Esophagus squamous epithelium (tissue), 5 donors: Measurements from ENCODE around the gene SLITRK6. TPM values are rescaled to one million over a fixed set of nuclear protein-coding genes. Genes with fewer than 3 reads are reported as not detected.

ENCODE experiments used
- DNase-seq: peaks from one replicate; lab custom pipeline; 2025; lab: John Stamatoyannopoulos, UW
- H3K27ac ChIP-seq, 4 donors: fragments of 200-600 bp; sonication (generic); one replicate each; pipeline ENCODE4 v1.5.1; 2016 to 2019; ENCODE audit warnings: mild to moderate bottlenecking in 1 of 4
- H3K27me3 ChIP-seq, 4 donors: fragments of 200-600 bp; sonication (generic); 1 replicate in 3 of 4; 2 replicates in 1 of 4; pipeline versions ENCODE4 v1.5.1 to v1.6.0; 2017 to 2021; ENCODE audit warnings: antibody characterized with exemption in 1 of 4
- H3K36me3 ChIP-seq, 3 donors: fragments of 200-600 bp; sonication (generic); one replicate each; pipeline ENCODE4 v1.5.1; 2016 to 2019
- H3K4me1 ChIP-seq, 3 donors: fragments of 200-600 bp; sonication (generic); one replicate each; pipeline ENCODE4 v1.5.1; 2017 to 2019
- H3K4me3 ChIP-seq, 4 donors: fragments of 200-600 bp; sonication (generic); 1 replicate in 3 of 4; 2 replicates in 1 of 4; pipeline ENCODE4 v1.5.1; 2016 to 2019; ENCODE audit warnings: mild to moderate bottlenecking in 2 of 4, moderate library complexity in 1 of 4
- H3K9me3 ChIP-seq, 3 donors: fragments of 200-600 bp; sonication (generic); one replicate each; pipeline ENCODE4 v1.5.1; 2016 to 2019
- POLR2A ChIP-seq, 4 donors: fragments of 450-650 bp; IDR thresholded peaks; one replicate each; pipeline ENCODE4 v1.6.1; 2017; ENCODE audit warnings: antibody characterized with exemption in 4 of 4, mild to moderate bottlenecking in 4 of 4, moderate library complexity in 3 of 4
- WGBS, 2 donors: methylation state at CpG; one replicate each; pipeline ENCODE4 v1.1.5; 2018; 5-methylcytosine and 5-hydroxymethylcytosine counted together
- intact Hi-C: fragments of 100-400 bp; cut with DNase I; formaldehyde crosslinking; loops from one replicate; pipeline ENCODE4 v1.15.0; 2022
- total RNA-seq, 4 donors: library from RNA; depleted of rRNA; stranded (reverse); fragments of >200 nt; gene quantifications; one replicate each; pipeline ENCODE4 v1.1.0, GENCODE V29; 2016
- TF ChIP-seq, protein P1 (sequence below), 6 experiments: fragments of 450-650 bp in 4 of 6; fragments of 200-600 bp in 2 of 6; sonication (generic) in 2 of 6; IDR thresholded peaks; one replicate each; pipeline ENCODE4 v1.5.1; 2016 to 2019; ENCODE audit warnings: antibody characterized with exemption in 6 of 6, mild to moderate bottlenecking in 4 of 6, moderate library complexity in 4 of 6
- donor health status: DM: yes; HTN: yes; CAD: no.

SLITRK6 gene
- total RNA-seq, 4 donors from 2014 or later = 1.5 to 5.8 (median 2.1) TPM

DNA sequence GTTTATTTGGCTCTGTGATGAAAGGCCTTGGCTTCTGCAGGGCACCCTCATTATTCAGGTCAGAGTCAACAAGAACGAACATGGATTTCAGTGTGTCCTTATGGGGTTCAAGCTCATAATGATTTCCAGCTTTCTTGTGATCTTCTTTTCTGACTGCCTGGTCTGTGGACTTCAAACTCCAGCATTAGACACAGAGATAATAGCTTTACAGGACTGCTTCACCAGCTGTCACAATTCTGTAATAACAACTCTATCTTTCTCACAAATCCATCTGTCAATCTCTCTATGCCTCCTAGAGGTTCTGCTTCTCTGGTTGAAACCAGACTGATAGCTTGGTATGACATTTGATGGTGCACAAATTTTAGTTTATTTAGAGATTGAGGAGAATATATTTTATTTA lies 13.1 kb upstream of the SLITRK6 start:
- TF ChIP-seq POLR2A (IDR thresholded peaks at IDR 0.05) = no peak
- TF ChIP-seq, protein P1, sequence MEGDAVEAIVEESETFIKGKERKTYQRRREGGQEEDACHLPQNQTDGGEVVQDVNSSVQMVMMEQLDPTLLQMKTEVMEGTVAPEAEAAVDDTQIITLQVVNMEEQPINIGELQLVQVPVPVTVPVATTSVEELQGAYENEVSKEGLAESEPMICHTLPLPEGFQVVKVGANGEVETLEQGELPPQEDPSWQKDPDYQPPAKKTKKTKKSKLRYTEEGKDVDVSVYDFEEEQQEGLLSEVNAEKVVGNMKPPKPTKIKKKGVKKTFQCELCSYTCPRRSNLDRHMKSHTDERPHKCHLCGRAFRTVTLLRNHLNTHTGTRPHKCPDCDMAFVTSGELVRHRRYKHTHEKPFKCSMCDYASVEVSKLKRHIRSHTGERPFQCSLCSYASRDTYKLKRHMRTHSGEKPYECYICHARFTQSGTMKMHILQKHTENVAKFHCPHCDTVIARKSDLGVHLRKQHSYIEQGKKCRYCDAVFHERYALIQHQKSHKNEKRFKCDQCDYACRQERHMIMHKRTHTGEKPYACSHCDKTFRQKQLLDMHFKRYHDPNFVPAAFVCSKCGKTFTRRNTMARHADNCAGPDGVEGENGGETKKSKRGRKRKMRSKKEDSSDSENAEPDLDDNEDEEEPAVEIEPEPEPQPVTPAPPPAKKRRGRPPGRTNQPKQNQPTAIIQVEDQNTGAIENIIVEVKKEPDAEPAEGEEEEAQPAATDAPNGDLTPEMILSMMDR (IDR thresholded peaks at IDR 0.05) = no peak
- Histone ChIP-seq H3K9me3 (no peaks in the 10 kb centered on the region), H3K4me1 (no peaks in the 10 kb centered on the region), H3K27ac (no peak overlapping the region), H3K27me3 (no peaks in the 10 kb centered on the region), H3K36me3 (no peaks in the 10 kb centered on the region), H3K4me3 (no peak overlapping the region)
- no peak for DNase-seq
- intact Hi-C loops = no loop called here
- 33 to 77% methylated on average over 1 of the region's 1 CpG for WGBS, 2 donors

DNA sequence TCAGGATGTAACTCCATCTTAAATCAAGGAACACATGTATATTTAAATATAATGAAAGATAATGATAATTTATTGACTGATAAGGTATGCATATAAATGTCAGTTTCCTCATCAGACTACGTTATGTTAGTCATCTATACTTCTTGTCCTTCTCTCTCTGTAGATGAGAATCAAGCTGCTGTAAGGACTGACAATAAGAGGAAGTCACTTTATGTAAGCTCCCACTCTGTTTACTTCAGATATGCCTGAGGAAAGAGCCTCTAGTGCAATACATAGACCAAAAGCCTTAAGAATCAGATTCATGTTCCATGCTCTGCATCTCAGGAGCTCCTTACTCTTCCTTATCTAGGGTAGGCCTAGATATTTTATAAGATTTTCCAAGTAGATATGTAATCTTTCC lies 9.6 kb upstream of the SLITRK6 start:
- Histone ChIP-seq H3K36me3 (no peaks in the 10 kb centered on the region), H3K4me1 (peaks cover 0 to 9% (median 0%) of the 10 kb centered on the region in 3 donors), H3K27ac (no peak overlapping the region), H3K4me3 (no peak overlapping the region), H3K9me3 (no peaks in the 10 kb centered on the region), H3K27me3 (no peaks in the 10 kb centered on the region)
- DNase-seq = no peak
- TF ChIP-seq, protein P1 (IDR thresholded peaks at IDR 0.05) = no peak
- no peak for TF ChIP-seq POLR2A (IDR thresholded peaks at IDR 0.05)
- intact Hi-C loops = loop anchor here (5.0 kb wide), 1 partner anchor 892 kb away; no protein-coding TSS in a partner anchor
- WGBS, 2 donors = 43 to 79% methylated on average over 1 of the region's 1 CpG

DNA sequence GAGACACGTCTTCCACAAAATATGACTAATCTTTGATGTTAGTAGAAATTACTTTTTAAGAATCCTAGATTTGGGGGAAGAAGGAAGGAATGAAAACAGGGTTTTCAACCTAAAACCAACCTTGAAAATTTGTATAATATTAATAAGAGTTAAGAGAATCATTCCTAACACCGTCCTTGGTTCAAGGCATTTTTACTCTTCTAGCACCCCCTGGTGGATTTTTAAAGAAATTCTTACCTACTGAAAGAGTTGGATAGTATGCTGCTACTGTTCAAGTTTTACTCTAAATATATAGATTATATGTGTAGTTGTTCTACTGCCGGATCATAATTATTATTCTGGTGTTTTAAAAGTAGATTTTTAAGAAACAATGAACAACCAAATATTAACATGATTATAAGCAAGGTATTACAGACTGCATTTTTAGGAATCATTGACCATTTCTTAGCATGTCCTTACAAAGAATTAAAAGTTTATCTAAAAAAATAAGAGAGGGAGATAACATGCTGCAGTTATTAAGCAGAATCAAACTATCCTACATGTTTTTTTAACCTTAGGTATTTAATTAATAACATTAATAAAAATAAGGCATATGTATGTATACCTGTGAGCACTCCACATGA lies 7.4 kb upstream of the SLITRK6 start:
- Histone ChIP-seq H3K4me3 (no peak overlapping the region), H3K36me3 (no peaks in the 10 kb centered on the region), H3K9me3 (no peaks in the 10 kb centered on the region), H3K27ac (no peak overlapping the region), H3K4me1 (peaks cover 0 to 14% (median 0%) of the 10 kb centered on the region in 3 donors), H3K27me3 (no peaks in the 10 kb centered on the region)
- intact Hi-C loops = loop anchor here (5.0 kb wide), 1 partner anchor 889 kb away; no protein-coding TSS in a partner anchor
- TF ChIP-seq POLR2A (IDR thresholded peaks at IDR 0.05) = no peak
- TF ChIP-seq, protein P1 (IDR thresholded peaks at IDR 0.05) = peak; percentile 47 to 70 (median 60)
- WGBS, 2 donors = 11 to 12% methylated on average over 3 of the region's 3 CpGs
- no peak for DNase-seq

DNA sequence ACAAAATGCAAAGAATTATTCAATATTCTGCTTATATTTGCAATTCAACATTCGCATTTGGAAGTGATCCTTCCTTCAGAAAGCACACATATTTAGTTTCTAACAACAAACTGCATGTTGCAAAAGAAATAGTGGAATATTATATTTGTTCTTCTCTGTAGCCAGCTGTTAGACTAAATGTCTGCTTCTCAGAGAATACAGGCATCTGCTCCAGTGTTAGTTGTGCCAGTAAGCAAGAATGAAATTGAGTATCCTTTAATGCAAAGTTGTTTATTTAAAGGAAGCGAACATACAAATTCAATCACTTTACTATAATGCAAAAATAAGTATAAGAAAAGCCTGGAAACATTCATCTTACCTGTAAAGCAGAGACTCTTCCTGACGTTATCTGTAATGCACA lies 663 bp downstream of the SLITRK6 start:
- no peaks in the 10 kb centered on the region for H3K36me3 ChIP-seq
- 21 to 30% methylated on average over 3 of the region's 3 CpGs for WGBS, 2 donors

DNA sequence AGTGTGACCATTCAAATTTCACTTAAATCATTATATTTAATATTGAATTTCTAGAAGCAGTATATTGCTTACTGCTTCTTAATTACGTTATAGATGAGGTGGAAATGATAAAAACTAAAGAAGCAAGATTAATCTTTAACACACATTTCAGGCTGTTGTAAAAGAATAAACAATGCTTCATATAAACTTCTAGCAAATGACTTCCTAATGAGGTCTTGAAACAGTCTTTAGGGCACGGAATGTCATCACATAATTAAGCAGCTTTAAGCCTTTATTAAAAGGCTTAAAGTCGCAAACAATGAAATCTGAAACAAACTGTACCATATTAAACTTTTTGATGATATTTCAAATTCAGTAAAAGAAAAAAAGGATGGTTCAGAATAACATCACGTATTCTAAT lies 1.9 kb downstream of the SLITRK6 start:
- intact Hi-C loops = no loop called here
- TF ChIP-seq, protein P1 (IDR thresholded peaks at IDR 0.05) = no peak
- no peak for TF ChIP-seq POLR2A (IDR thresholded peaks at IDR 0.05)
- H3K4me3 ChIP-seq = peak overlapping the region in 2 of 4 donors; percentile 25 to 35
- no peak overlapping the region for H3K27ac ChIP-seq
- no peaks in the 10 kb centered on the region for H3K9me3 ChIP-seq
- WGBS, 2 donors = 37 to 59% methylated on average over 4 of the region's 4 CpGs
- no peaks in the 10 kb centered on the region for H3K36me3 ChIP-seq
- DNase-seq = no peak
- H3K27me3 ChIP-seq = no peaks in the 10 kb centered on the region
- H3K4me1 ChIP-seq = peaks cover 0 to 19% (median 0%) of the 10 kb centered on the region in 3 donors

More for the DNA sequence above, 663 bp downstream of the SLITRK6 start:
- Histone ChIP-seq H3K4me1 (peaks cover 0 to 21% (median 0%) of the 10 kb centered on the region in 3 donors), H3K4me3 (peak overlapping the region; percentile 17 to 56 (median 34)), H3K27me3 (no peaks in the 10 kb centered on the region), H3K9me3 (no peaks in the 10 kb centered on the region), H3K27ac (peak overlapping the region in 2 of 4 donors; percentile 39 to 40)
- intact Hi-C loops = no loop called here
- TF ChIP-seq POLR2A (IDR thresholded peaks at IDR 0.05) = no peak
- TF ChIP-seq, protein P1 (IDR thresholded peaks at IDR 0.05) = no peak
- DNase-seq = no peak
